ENCODE results near the gene DGKI. TPM values are rescaled to one million over a fixed set of nuclear protein-coding genes. Genes with fewer than 3 reads are reported as not detected.

The DGKI gene
- total and polyA plus RNA-seq, 4 experiments from 2014 or later = 0.11 TPM; not detected in 3

DNA sequence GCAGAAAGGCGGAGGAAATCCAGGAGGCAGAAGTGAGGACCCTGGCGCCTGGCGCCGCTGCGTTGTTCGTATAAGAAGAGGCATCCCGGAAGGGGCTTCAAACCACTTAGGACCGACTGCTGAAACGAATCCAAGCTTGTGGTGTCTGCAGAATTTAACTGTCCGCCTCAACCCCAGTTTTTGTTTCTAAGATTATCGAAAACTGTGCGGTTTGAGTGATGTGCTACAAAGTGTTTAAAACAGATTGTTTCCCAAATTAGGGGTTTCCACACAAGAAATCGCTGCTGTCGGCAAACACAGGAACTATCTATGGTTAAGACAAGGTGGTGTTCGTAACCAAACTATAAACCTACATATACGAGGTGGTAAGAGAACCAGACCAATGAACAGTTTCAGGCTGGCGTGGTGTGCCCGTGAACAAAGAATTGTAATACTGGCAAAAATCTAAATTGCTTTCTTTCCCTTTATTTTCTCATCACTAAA is 835 bp upstream of the DGKI start:
- POLR2A ChIA-PET (ENCODE audit: partially characterized antibody) = no interaction called here

DNA sequence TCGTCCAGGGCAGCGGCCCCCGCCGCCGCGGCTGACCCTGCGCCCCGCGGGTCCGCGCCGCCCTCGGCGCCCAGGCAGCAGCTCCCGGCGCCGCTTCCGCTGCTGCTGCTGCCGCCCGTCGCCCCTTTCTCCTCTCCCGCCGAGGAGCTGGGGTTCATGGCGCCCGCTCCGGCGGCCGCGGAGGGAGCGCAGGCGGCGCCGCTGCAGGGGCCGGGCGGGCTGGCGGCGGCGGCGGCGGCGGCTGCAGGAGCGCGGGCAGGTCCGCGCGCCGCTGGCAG is 286 bp downstream of the DGKI start:
- intact Hi-C loops (cut with micrococcal nuclease) = no loop called here
- Mint-ChIP-seq H3K4me3 (no peak overlapping the region), H3K27ac (no peak overlapping the region), H3K36me3 (no peaks in the 10 kb centered on the region), H3K9me3 (peaks cover 0 to 4% (median 0%) of the 10 kb centered on the region in 8 donors), H3K27me3 (peaks cover 47% of the 10 kb centered on the region in 2 donors), H3K4me1 (peaks cover 4 to 30% (median 13%) of the 10 kb centered on the region in 4 donors)
- H3K27me3 ChIP-seq (ENCODE audit: insufficient read depth, low read length) = peaks cover 33% of the 10 kb centered on the region
- CTCF ChIA-PET (ENCODE audit: partially characterized antibody) = no interaction called here
- POLR2A ChIA-PET (ENCODE audit: partially characterized antibody) = no interaction called here
- no peak overlapping the region for H3K4me3 ChIP-seq (ENCODE audit: low read length in 2 of 2)
- H3K36me3 ChIP-seq (ENCODE audit: insufficient read depth, low read length) = no peaks in the 10 kb centered on the region
- H3K9me3 ChIP-seq (ENCODE audit: control insufficient read depth in 1 of 2, low read length in 2 of 2) = no peaks in the 10 kb centered on the region
- H3K27ac ChIP-seq (ENCODE audit: low read depth, low read length) = no peak overlapping the region
- peaks cover 12% of the 10 kb centered on the region for H3K4me1 ChIP-seq (ENCODE audit: insufficient read depth, low read length)
- peak in 3 of 5 donors; percentile 8 to 10 (median 9) for DNase-seq

More for the DNA sequence above, 835 bp upstream of the DGKI start:
- Mint-ChIP-seq H3K4me3 (peak overlapping the region in 7 of 8 donors; percentile 15 to 47 (median 37)), H3K27ac (no peak overlapping the region), H3K36me3 (no peaks in the 10 kb centered on the region), H3K4me1 (peaks cover 4 to 33% (median 13%) of the 10 kb centered on the region in 4 donors), H3K27me3 (peaks cover 37 to 42% of the 10 kb centered on the region in 2 donors), H3K9me3 (peaks cover 0 to 4% (median 0%) of the 10 kb centered on the region in 8 donors)
- intact Hi-C loops (cut with micrococcal nuclease) = no loop called here
- Histone ChIP-seq H3K27me3 (ENCODE audit: insufficient read depth, low read length) (peaks cover 33% of the 10 kb centered on the region), H3K36me3 (ENCODE audit: insufficient read depth, low read length) (no peaks in the 10 kb centered on the region), H3K4me3 (ENCODE audit: low read length in 2 of 2) (no peak overlapping the region), H3K27ac (ENCODE audit: low read depth, low read length) (no peak overlapping the region), H3K4me1 (ENCODE audit: insufficient read depth, low read length) (peaks cover 12% of the 10 kb centered on the region), H3K9me3 (ENCODE audit: control insufficient read depth in 1 of 2, low read length in 2 of 2) (no peaks in the 10 kb centered on the region)
- no peak for DNase-seq
- CTCF ChIA-PET (ENCODE audit: partially characterized antibody) = no interaction called here

DNA sequence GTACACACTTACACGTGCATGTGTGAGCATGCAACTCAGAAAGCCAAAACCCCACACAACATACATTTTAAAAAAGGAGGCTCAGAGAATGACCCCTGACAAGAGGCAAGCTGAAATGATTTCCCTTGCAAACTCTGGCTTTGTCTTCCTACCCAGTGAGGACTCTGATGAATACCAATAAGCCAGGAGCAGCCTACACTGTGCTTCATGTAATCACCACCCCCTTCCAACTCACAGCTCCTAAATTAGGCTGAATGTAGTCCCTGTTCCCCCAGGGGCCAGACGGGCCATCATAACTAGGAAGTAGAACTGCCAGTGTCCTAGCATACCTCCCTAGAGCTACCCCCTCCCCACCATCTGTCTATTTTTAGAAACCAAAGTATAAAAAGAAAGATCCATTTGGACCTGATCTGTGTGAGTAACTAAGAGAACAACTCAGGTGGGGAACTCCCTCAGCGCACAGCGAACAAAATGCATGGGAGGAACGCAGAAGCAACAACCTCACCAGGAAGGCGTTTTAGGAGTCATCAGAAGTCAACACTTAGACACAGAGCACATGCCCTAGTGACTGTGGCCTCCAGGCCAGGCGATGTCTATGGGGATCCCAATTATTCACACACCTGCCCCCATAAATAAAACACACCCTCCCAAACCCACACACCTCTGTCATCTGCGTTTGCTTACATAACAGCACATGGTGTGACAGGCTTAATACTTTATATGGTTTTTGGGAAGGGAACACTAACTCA is 1.9 kb downstream of the DGKI start:
- Mint-ChIP-seq H3K36me3 (no peaks in the 10 kb centered on the region), H3K4me3 (peak overlapping the region in 4 of 8 donors; percentile 39 to 61 (median 47)), H3K9me3 (peaks cover 0 to 4% (median 0%) of the 10 kb centered on the region in 8 donors), H3K27me3 (peaks cover 47 to 54% of the 10 kb centered on the region in 2 donors), H3K27ac (no peak overlapping the region), H3K4me1 (peaks cover 4 to 25% (median 13%) of the 10 kb centered on the region in 4 donors)
- Histone ChIP-seq H3K4me1 (ENCODE audit: insufficient read depth, low read length) (peaks cover 12% of the 10 kb centered on the region), H3K36me3 (ENCODE audit: insufficient read depth, low read length) (no peaks in the 10 kb centered on the region), H3K4me3 (ENCODE audit: low read length in 2 of 2) (no peak overlapping the region), H3K27ac (ENCODE audit: low read depth, low read length) (no peak overlapping the region), H3K27me3 (ENCODE audit: insufficient read depth, low read length) (peaks cover 33% of the 10 kb centered on the region), H3K9me3 (ENCODE audit: control insufficient read depth in 1 of 2, low read length in 2 of 2) (no peaks in the 10 kb centered on the region)
- ChIA-PET CTCF (ENCODE audit: partially characterized antibody) (no interaction called here), POLR2A (ENCODE audit: partially characterized antibody) (no interaction called here)
- intact Hi-C loops (cut with micrococcal nuclease) = no loop called here
- no peak for DNase-seq

DNA sequence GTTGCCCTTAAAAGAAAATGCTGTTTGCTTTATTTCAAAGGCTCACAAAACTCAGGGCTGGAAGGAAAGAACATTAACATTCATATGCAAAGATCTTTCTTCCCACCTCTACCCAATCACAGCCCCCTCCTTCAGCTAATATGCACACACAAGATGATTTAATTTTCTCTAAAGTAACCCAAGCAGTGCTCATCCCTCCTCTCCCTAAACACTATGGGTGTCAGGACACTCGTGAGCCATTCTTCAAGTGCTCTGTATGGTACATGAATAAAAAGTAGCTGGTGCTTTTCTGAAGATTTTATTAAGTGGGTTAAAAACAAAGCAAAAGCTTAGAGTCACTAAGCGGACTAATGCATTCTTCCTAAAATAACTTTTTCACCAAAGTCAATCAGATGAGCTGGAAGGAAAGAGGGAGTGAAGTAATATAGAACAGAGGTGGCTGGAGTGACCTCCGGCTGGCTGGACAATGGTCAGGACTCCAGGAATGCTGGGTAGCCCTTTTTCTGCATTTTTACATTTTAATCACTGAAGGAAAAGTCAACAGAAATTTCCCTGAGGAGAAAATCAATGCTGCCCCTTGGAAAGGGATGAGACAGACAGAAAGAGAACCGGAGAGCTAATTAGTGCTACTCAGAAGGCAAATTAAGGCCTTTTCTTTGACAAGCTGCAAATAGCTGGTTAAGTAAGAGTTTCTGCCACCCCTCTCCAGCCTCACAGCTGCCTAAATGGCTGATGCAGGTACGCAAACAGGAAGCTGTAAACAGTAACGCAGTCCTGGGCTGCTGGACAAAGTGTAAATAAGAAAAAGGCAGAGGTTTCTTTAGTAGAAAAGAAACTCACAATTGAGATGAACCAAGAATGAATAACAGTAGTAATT is 6.6 kb downstream of the DGKI start:
- no peak for DNase-seq
- no peak overlapping the region for H3K27ac ChIP-seq (ENCODE audit: low read depth, low read length)
- H3K4me3 ChIP-seq (ENCODE audit: low read length in 2 of 2) = no peak overlapping the region
- Mint-ChIP-seq H3K9me3 (no peaks in the 10 kb centered on the region), H3K4me3 (no peak overlapping the region), H3K4me1 (no peaks in the 10 kb centered on the region), H3K36me3 (no peaks in the 10 kb centered on the region), H3K27ac (no peak overlapping the region), H3K27me3 (peaks cover 37 to 54% of the 10 kb centered on the region in 2 donors)
- no peaks in the 10 kb centered on the region for H3K4me1 ChIP-seq (ENCODE audit: insufficient read depth, low read length)
- CTCF ChIA-PET (ENCODE audit: partially characterized antibody) = no interaction called here
- peaks cover 16% of the 10 kb centered on the region for H3K27me3 ChIP-seq (ENCODE audit: insufficient read depth, low read length)
- no peaks in the 10 kb centered on the region for H3K9me3 ChIP-seq (ENCODE audit: control insufficient read depth in 1 of 2, low read length in 2 of 2)
- POLR2A ChIA-PET (ENCODE audit: partially characterized antibody) = no interaction called here
- H3K36me3 ChIP-seq (ENCODE audit: insufficient read depth, low read length) = no peaks in the 10 kb centered on the region
- intact Hi-C loops (cut with micrococcal nuclease) = no loop called here

DNA sequence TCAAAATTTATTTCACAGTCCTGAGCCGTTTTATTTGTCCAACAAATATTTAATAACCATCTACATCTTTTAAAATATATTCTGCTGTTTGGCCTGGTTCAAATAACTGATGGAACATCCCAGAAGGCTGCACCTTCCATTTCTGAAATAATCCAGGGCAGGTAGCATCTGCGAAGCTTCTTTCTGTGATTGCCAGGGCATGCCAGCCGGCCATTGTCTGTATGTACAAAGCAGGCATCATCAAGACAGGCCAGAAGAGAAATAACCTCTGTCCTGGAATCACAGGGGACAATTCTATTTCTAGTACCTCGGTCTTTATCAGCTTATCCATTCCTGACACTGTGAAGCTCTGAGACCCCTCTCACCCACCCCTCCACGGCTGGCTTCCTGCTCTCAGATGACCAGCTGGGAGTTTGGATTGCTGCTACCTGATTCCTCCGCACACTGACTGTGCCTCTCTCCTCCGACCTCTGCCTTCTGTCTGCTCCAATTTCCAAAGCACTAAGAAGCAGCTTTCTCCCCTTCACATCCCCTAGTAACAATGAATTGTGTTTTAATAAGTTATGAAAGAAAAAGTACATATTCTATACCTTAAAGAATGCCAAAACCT is 8.0 kb downstream of the DGKI start:
- Mint-ChIP-seq H3K36me3 (no peaks in the 10 kb centered on the region), H3K27ac (no peak overlapping the region), H3K27me3 (peaks cover 29 to 42% of the 10 kb centered on the region in 2 donors), H3K9me3 (peaks cover 0 to 6% (median 0%) of the 10 kb centered on the region in 8 donors), H3K4me1 (no peaks in the 10 kb centered on the region), H3K4me3 (no peak overlapping the region)
- Histone ChIP-seq H3K4me1 (ENCODE audit: insufficient read depth, low read length) (no peaks in the 10 kb centered on the region), H3K27me3 (ENCODE audit: insufficient read depth, low read length) (peaks cover 5% of the 10 kb centered on the region), H3K4me3 (ENCODE audit: low read length in 2 of 2) (no peak overlapping the region), H3K27ac (ENCODE audit: low read depth, low read length) (no peak overlapping the region), H3K36me3 (ENCODE audit: insufficient read depth, low read length) (no peaks in the 10 kb centered on the region), H3K9me3 (ENCODE audit: control insufficient read depth in 1 of 2, low read length in 2 of 2) (no peaks in the 10 kb centered on the region)
- ChIA-PET POLR2A (ENCODE audit: partially characterized antibody) (no interaction called here), CTCF (ENCODE audit: partially characterized antibody) (no interaction called here)
- DNase-seq = no peak
- intact Hi-C loops (cut with micrococcal nuclease) = no loop called here

DNA sequence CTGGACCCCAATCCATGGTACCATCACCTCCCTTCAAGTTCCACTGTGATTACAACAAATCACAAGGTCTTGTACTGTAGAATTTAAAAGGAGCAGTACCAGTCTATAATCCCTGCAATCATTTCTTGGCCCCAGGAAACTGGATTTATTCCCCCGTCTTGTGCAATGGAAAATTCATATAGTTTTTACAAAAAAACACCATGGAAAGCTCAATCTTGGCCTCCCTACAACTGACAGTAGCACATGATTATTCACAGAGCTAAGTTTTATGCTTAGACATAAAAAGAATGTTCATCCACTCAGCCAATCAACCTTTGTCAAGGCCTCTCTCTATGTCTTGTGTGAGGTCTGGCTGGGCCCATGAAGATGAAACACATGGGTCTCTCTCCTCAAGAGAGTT is 10.2 kb downstream of the DGKI start:
- Histone ChIP-seq H3K4me1 (ENCODE audit: insufficient read depth, low read length) (no peaks in the 10 kb centered on the region), H3K9me3 (ENCODE audit: control insufficient read depth in 1 of 2, low read length in 2 of 2) (peaks cover 0 to 6% of the 10 kb centered on the region in 2 donors), H3K36me3 (ENCODE audit: insufficient read depth, low read length) (no peaks in the 10 kb centered on the region), H3K4me3 (ENCODE audit: low read length in 2 of 2) (no peak overlapping the region), H3K27ac (ENCODE audit: low read depth, low read length) (no peak overlapping the region), H3K27me3 (ENCODE audit: insufficient read depth, low read length) (no peaks in the 10 kb centered on the region)
- intact Hi-C loops (cut with micrococcal nuclease) = no loop called here
- Mint-ChIP-seq H3K27ac (no peak overlapping the region), H3K4me3 (no peak overlapping the region), H3K4me1 (no peaks in the 10 kb centered on the region), H3K9me3 (peaks cover 0 to 24% (median 14%) of the 10 kb centered on the region in 8 donors), H3K36me3 (peaks cover 0 to 4% of the 10 kb centered on the region in 2 donors), H3K27me3 (peaks cover 14 to 29% of the 10 kb centered on the region in 2 donors)
- ChIA-PET POLR2A (ENCODE audit: partially characterized antibody) (no interaction called here), CTCF (ENCODE audit: partially characterized antibody) (no interaction called here)
- no peak for DNase-seq

DNA sequence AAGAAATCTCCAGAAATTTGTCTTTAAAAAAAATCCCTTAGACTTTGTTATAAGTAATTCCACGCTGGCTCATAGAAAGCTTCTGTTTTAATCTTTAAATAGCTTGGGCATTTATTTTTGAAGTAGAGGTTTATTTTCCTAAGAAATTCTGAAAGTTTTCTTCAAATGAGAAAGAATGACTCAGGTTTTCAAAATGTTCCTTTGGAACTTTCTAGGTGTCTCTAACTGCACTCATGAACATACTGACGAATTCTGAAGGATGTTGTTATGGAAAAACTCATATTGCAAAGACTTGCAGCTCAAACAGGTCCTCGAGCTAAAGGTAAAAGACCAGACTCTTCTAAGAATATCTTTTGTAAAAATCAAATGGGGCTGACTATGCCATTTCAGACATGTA is 10.7 kb downstream of the DGKI start:
- intact Hi-C loops (cut with micrococcal nuclease) = no loop called here
- peaks cover 0 to 6% of the 10 kb centered on the region in 2 donors for H3K9me3 ChIP-seq (ENCODE audit: control insufficient read depth in 1 of 2, low read length in 2 of 2)
- no peaks in the 10 kb centered on the region for H3K27me3 ChIP-seq (ENCODE audit: insufficient read depth, low read length)
- no peaks in the 10 kb centered on the region for H3K4me1 ChIP-seq (ENCODE audit: insufficient read depth, low read length)
- no peak for DNase-seq
- H3K4me3 ChIP-seq (ENCODE audit: low read length in 2 of 2) = no peak overlapping the region
- Mint-ChIP-seq H3K27me3 (peaks cover 14 to 27% of the 10 kb centered on the region in 2 donors), H3K4me1 (no peaks in the 10 kb centered on the region), H3K9me3 (peaks cover 0 to 28% (median 14%) of the 10 kb centered on the region in 8 donors), H3K36me3 (peaks cover 0 to 4% of the 10 kb centered on the region in 2 donors), H3K4me3 (no peak overlapping the region), H3K27ac (no peak overlapping the region)
- ChIA-PET CTCF (ENCODE audit: partially characterized antibody) (no interaction called here), POLR2A (ENCODE audit: partially characterized antibody) (no interaction called here)
- H3K36me3 ChIP-seq (ENCODE audit: insufficient read depth, low read length) = no peaks in the 10 kb centered on the region
- H3K27ac ChIP-seq (ENCODE audit: low read depth, low read length) = no peak overlapping the region

All from CD4-positive, alpha-beta memory T cell (primary cell).